A549 (cell line): ENCODE results near the gene CCT5.

Source experiments
- CBX2 ChIP-seq: fragments of 200-600 bp; sonication (generic); IDR thresholded peaks from 2 replicates; pipeline ENCODE4 v1.6.1; 2016; ENCODE audit warnings: low read depth, mild to moderate bottlenecking, borderline replicate concordance
- CTCF ChIP-seq: fragments of >200 bp; sonication (Bioruptor Twin); formaldehyde crosslinking; IDR thresholded peaks from 3 replicates; pipeline ENCODE4 v1.5.1; 2016
- JUNB ChIP-seq: fragments of >200 bp; sonication (Bioruptor Twin); formaldehyde crosslinking; IDR thresholded peaks from 2 replicates; pipeline ENCODE4 v1.6.1; 2016
- MYC ChIP-seq: IDR thresholded peaks from 2 replicates; pipeline ENCODE4 v1.6.1; 2012; ENCODE audit warnings: mild to moderate bottlenecking, inconsistent platforms, low read length, improper control_type of control experiment, borderline replicate concordance
- PBX3 ChIP-seq: IDR thresholded peaks from 2 replicates; pipeline ENCODE4 v1.6.1; 2012
- POLR2A ChIP-seq: IDR thresholded peaks from 2 replicates; pipeline ENCODE4 v1.6.1; 2012; ENCODE audit warnings: mild to moderate bottlenecking, low read length
- RAD21 ChIP-seq, 2 experiments: fragments of >200 bp in 1 of 2; sonication (Bioruptor Twin) in 1 of 2; formaldehyde crosslinking in 1 of 2; IDR thresholded peaks in 1 of 2; conservative IDR thresholded peaks in 1 of 2; 2 replicates in 1 of 2; 3 replicates in 1 of 2; pipeline ENCODE4 v1.6.1; 2012 to 2018; ENCODE audit warnings: inconsistent platforms in 1 of 2
- RNF2 ChIP-seq: fragments of 200-600 bp; sonication (generic); IDR thresholded peaks from 2 replicates; pipeline ENCODE4 v1.6.1; 2016; ENCODE audit warnings: low read depth, mild to moderate bottlenecking, antibody characterized with exemption, moderate library complexity, borderline replicate concordance
- SREBF2 ChIP-seq: fragments of 450-650 bp; IDR thresholded peaks from 2 replicates; pipeline ENCODE4 v1.6.1; 2014; ENCODE audit warnings: mild to moderate bottlenecking, moderate library complexity

DNA sequence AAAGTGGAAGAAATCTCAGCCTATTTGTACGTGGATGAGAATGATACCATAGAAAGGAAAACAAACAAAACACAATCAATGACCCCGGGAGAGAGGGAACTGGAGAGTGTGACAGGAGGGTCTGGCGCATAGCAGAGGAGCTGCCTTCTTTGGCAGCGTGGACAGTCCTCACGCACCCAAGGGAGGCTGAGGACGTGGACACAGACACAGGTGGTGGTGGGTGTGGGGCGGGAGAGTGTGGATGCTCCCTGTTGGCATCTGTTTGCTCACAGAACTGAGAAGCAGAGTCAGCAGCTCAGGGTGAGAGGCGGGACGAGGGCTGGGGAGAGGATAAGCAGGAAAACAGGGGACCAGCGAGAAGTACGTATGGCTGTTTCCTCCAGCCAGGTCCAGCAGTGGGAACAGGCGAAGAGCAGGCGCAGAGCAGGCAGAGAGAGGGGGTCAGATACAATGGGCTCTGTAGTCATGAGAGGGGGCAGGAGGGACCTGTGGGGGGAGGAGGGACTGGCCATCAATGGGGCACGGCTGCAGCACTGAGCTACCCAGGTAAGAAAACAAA, 47.6 kb downstream of the CCT5 start:
- TF ChIP-seq JUNB (no peak), RNF2 (no peak), CTCF (no peak), RAD21 (conservative IDR thresholded peaks at IDR 0.05 in 1 of 2, IDR thresholded peaks at IDR 0.05 in 1 of 2) (no peak), POLR2A (0 out of 2 replicates have a peak, but pooled peaks have one; percentile 5), MYC (no peak), SREBF2 (no peak), PBX3 (no peak), CBX2 (no peak)
